Middle frontal gyrus (tissue), 1 donor: ENCODE results near the gene RSL24D1.
A peak's percentile ranks its signal among the peaks of the same experiment; 100 is the strongest.

Experiments
- DNase-seq: peaks from one replicate; pipeline ENCODE4 v3.0.0-alpha.2; 2015; ENCODE audit warnings: low spot score; ENCODE audit errors: extremely low spot score

The RSL24D1 gene

DNA sequence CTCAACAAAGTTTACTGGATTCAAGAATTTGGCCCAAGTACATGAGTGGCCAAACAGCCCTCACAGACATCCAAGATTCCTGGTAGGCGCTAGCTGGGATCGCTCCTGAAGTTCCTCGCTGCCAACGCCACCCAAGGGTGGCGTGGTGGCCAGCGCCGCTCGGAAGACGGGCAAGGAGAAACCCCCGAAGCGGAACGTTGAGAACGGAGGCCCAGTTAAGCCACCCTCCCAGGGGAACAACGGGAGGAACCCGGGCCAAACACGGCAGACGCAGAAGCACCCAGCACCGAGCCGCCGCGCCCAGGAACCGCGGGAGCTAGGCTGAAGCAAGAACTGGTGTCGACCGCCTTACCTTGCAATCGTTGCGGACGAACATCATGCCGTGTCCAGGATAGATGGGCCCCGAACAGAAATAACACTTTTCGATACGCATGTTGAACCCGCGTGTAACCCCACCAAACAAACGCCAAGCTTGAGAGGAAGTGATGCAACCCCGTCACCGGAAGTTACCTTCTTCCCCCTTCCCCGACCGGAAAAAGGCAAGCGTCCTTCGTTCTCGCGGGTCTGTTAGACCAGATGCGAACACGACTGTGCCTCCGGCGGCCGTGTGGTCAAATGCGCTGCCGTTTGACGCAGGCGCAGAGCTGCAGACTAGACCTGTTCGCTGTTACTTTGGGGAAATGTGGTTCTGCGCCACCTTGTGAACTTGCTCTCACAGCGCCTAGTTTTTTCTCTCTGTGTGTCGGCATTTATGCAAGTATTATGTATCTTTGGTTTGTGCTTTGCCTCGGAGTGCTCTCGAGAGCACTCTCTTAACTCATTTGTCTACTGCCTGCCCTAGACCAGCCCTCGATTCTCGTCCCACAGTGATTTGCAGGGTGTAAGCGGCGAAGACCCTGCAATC, at the start of gene RSL24D1:
Gene RSL24D1 (minus strand): TSS at position 484 of the 904 bp plus-strand sequence. CDS start 51 bp downstream, at position 433.
- peak; percentile 98 for DNase-seq

- DNase-seq = no peak
Observed at GRCh38 chr15:55245059-55245458, 48.3 kb upstream of the RSL24D1 start.

- DNase-seq = no peak
Observed at GRCh38 chr15:55241891-55242290, 45.1 kb upstream of the RSL24D1 start.

DNA sequence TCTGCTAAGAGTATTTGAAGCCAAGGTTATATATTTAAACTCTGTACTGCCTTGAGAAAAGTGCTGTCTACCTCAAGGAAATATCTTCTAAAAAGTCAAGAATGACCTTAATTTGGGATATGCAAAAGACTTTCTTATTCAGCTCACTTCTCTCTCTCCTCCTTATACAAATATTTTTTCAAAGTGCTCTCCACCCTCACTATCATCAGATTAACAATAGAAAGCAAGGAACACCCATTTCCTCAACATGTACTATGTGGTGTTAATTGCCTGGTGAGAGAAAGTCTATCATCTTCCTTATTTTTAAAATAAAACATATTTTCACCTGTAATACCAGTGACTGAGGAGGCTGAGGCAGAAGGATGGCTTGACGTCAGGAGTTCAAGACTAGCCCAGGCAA, 44.4 kb upstream of the RSL24D1 start:
- no peak for DNase-seq

- DNase-seq = no peak
Observed at GRCh38 chr15:55240125-55240760, 43.5 kb upstream of the RSL24D1 start.

DNA sequence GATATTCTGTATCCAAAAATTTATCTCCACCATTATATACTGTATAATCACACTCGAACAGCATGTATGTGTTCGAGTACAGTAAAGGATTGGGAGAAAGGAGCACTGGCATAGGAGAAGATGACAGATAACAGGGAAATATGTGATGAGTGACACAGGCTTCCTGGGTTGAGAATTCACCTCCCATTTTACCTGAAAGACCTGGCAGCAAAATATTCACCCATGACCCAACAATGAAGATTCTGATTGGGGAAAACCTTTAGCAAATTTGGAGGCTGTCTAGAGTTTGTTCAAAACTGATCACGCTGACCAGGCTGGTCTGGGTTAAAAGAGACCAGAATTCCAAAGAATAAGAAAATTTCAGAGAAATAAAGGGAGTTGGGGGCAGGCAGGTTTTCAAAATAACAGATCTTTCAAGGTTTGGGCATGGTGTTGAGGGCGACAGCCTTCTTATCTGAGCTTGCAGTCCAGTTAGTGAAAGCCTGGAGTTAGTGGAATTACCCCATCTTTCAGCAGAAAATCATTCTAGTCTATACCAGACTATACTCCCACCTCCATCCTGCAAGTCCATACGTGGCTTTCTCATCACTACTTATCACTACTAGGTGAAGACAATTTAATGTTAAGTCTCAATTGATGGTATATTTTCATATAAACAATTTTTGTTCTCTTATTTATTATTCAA, 42.8 kb upstream of the RSL24D1 start:
- no peak for DNase-seq

- DNase-seq = no peak
Observed at GRCh38 chr15:55238877-55239276, 42.1 kb upstream of the RSL24D1 start.

DNA sequence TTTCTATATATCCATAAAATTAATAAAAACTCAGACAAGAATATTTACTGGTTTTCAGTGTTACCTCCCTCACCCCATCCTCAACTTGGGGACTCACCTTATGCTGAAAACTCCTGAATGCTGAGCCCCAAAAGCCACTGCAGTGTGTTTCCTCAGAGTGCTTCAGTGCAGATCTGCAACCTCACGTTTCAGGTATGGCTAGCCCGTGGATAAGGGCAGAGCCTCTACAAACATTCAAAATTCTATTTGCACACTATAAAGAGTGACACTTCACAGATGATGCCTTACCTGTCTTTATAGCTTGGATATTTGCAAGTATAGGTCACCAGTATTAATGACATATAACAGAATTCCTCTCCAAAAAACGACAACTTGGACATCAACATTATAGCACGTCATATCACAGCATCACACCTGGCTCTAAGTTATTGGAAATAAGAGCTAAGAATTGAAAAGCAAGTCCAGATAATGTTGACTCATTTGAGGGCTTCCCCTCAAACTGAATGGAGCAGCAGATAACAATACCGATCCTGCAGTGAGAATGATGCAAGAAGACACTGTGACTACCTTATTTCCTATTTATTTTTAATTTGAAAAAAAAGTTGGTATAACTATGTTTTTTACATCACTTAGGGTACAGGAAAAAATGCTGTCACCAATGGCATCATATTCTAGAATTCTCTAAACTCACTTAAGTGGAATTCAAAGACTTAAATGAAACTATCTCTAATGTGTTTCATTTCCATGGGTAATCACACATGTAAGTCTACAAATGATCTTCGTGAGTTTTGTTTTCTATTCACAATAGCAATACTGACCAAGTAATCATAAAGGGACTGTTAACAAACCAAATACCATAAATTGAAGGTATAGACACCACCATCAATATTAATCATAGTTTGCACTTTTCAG, 40.7 kb upstream of the RSL24D1 start:
- DNase-seq = no peak

GRCh38 chr15:55235546-55236036, 38.9 kb upstream of the RSL24D1 start:
- DNase-seq = no peak

GRCh38 chr15:55234800-55235104, 38.0 kb upstream of the RSL24D1 start:
- no peak for DNase-seq

GRCh38 chr15:55234104-55234799, 37.5 kb upstream of the RSL24D1 start:
- no peak for DNase-seq

- no peak for DNase-seq
Observed at GRCh38 chr15:55231455-55231854, 34.7 kb upstream of the RSL24D1 start.

- no peak for DNase-seq
Observed at GRCh38 chr15:55230953-55231352, 34.2 kb upstream of the RSL24D1 start.

DNA sequence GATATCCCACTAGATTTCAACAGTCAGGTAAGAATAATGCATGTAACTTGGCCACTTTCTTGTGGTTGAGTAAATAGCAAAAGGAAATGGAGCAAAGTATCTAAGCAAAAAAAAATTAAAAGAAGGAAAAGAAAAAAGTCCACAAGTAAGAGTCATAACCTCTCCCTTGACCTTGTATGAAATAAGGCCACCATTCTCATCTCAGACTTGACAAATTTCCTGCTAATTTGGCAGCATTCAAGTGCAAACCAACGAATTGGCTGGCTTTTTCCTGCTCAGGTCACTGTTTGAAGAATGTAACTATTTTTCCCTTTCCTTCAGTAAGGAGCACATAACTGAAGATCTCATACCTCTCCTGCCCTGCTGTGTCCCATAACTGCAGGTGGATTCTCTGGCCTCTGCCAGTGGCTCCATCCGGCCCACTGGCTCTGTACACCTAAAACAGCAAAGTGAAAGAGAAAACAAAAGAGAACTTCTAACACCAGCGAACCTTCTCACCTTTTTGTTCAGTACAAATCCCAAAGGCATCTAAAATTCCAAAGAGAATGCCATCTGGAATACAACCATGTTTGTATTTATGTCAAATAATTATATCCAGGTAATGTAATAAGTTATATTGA, 33.4 kb upstream of the RSL24D1 start:
- no peak for DNase-seq

- no peak for DNase-seq
Observed at GRCh38 chr15:55226127-55226526, 29.4 kb upstream of the RSL24D1 start.

DNA sequence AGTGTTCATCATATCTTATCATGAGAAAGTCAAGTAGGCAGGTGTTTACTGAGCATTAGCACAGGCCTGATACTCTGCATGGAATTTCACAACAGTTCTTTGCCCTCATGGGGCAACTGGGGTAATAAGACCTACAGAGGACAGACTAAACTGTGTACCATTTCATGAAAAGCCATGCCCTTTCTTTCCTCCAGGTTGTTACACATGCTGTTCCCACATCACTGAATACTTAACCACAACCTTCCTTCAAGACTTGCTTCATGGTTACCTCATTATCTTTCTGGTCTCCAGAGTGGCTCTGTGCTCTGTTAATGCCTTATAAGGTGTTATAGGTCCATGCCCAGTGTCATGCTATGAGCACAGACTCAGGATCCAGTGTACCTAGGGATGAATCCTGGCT, 28.2 kb upstream of the RSL24D1 start:
- no peak for DNase-seq

DNA sequence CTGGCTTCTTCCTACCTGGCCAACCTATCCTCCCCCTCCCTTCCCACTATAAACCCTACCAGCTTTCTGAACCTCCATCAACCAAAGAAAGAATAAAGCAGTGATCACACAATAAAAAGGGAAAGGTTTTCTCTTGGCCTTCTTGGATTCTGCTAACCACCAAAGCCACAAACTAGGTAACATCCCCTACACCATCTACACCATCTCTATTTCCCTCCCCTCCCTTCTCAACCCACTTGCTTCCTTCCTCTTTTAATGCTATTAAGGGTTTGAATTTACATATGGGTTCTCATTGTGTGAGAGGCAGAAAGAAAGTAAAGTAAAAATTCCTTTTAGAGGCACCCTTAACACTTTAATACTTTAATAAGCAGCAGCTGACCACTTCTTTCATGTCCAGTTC, 25.8 kb upstream of the RSL24D1 start:
- no peak for DNase-seq

GRCh38 chr15:55221090-55222011, 24.6 kb upstream of the RSL24D1 start:
- DNase-seq = no peak

GRCh38 chr15:55220606-55221005, 23.9 kb upstream of the RSL24D1 start:
- no peak for DNase-seq
